ENCODE results near the gene GOLGA6L25. TPM values are rescaled to one million over a fixed set of nuclear protein-coding genes. Genes with fewer than 3 reads are reported as not detected.
"Not testable (repeated sequence)": the region's sequence is repeated elsewhere in the genome, so short reads cannot be mapped to it uniquely, and the experiment has no call there.

Gene GOLGA6L25
- not detected in 2 replicates for total RNA-seq

- H3K4me3 ChIP-seq (ENCODE audit: low read depth, low read length); DNase-seq (ENCODE audit: low read depth): not testable (repeated sequence)
Observed at GRCh38 chr15:28553268-28553667, at the start of gene GOLGA6L25. TSS of gene GOLGA6L25 (plus strand) at chr15:28553568. CDS start at chr15:28553629, 61 bp downstream.

- not testable (repeated sequence) for H3K4me3 ChIP-seq (ENCODE audit: low read depth, low read length); DNase-seq (ENCODE audit: low read depth)
Observed at GRCh38 chr15:28508217-28508889, 45.0 kb upstream of the GOLGA6L25 start.

GRCh38 chr15:28514128-28514527, 39.2 kb upstream of the GOLGA6L25 start:
- not testable (repeated sequence) for H3K4me3 ChIP-seq (ENCODE audit: low read depth, low read length); DNase-seq (ENCODE audit: low read depth)

- not testable (repeated sequence) for H3K4me3 ChIP-seq (ENCODE audit: low read depth, low read length); DNase-seq (ENCODE audit: low read depth)
Observed at GRCh38 chr15:28515208-28515607, 38.2 kb upstream of the GOLGA6L25 start.

GRCh38 chr15:28532954-28533353, 20.4 kb upstream of the GOLGA6L25 start, which contains the start of gene GOLGA8G:
TSS of gene GOLGA8G (minus strand) at chr15:28532971. CDS start at chr15:28532909, 62 bp downstream.
- DNase-seq (ENCODE audit: low read depth); H3K4me3 ChIP-seq (ENCODE audit: low read depth, low read length): not testable (repeated sequence)

- not testable (repeated sequence) for DNase-seq (ENCODE audit: low read depth); H3K4me3 ChIP-seq (ENCODE audit: low read depth, low read length)
Observed at GRCh38 chr15:28573351-28573750, 20.0 kb downstream of the GOLGA6L25 start.

GRCh38 chr15:28588977-28589606, 35.7 kb downstream of the GOLGA6L25 start:
- not testable (repeated sequence) for H3K4me3 ChIP-seq (ENCODE audit: low read depth, low read length); DNase-seq (ENCODE audit: low read depth)

GRCh38 chr15:28589769-28590168, 36.4 kb downstream of the GOLGA6L25 start:
- peak overlapping the region; percentile 55 for H3K4me3 ChIP-seq (ENCODE audit: low read depth, low read length)

GRCh38 chr15:28592395-28592794, 39.0 kb downstream of the GOLGA6L25 start:
- not testable (repeated sequence) for H3K4me3 ChIP-seq (ENCODE audit: low read depth, low read length); DNase-seq (ENCODE audit: low read depth)

More at GRCh38 chr15:28589769-28590168, 36.4 kb downstream of the GOLGA6L25 start:
- not testable (repeated sequence) for DNase-seq (ENCODE audit: low read depth)

GRCh38 chr15:28593424-28594129, 40.2 kb downstream of the GOLGA6L25 start:
- DNase-seq (ENCODE audit: low read depth); H3K4me3 ChIP-seq (ENCODE audit: low read depth, low read length): not testable (repeated sequence)

- DNase-seq (ENCODE audit: low read depth); H3K4me3 ChIP-seq (ENCODE audit: low read depth, low read length): not testable (repeated sequence)
Observed at GRCh38 chr15:28597471-28597870, 44.1 kb downstream of the GOLGA6L25 start.

- DNase-seq (ENCODE audit: low read depth); H3K4me3 ChIP-seq (ENCODE audit: low read depth, low read length): not testable (repeated sequence)
Observed at GRCh38 chr15:28598209-28598608, 44.8 kb downstream of the GOLGA6L25 start.

- not testable (repeated sequence) for H3K4me3 ChIP-seq (ENCODE audit: low read depth, low read length); DNase-seq (ENCODE audit: low read depth)
Observed at GRCh38 chr15:28602152-28602551, 48.8 kb downstream of the GOLGA6L25 start.

Other genes starting within 250 kb of the GOLGA6L25 start
- 22.7 and 42.7 TPM in 2 replicates for gene HERC2, start 231.4 kb upstream of the GOLGA6L25 start, total RNA-seq
- gene GOLGA6L24, start 195.5 kb upstream of the GOLGA6L25 start, total RNA-seq = not detected in 2 replicates
- 0.29 TPM in 1 of 2 replicates, not detected in the other for gene GOLGA8F, start 174.9 kb upstream of the GOLGA6L25 start, total RNA-seq
- not detected in 2 replicates for gene GOLGA8G, start 20.6 kb upstream of the GOLGA6L25 start, total RNA-seq
- 0.06 TPM in 1 of 2 replicates, not detected in the other for gene GOLGA8M, start 158.9 kb downstream of the GOLGA6L25 start, total RNA-seq

Measured in epithelial cell of proximal tubule (primary cell).